HEK293T (cell line): ENCODE measurements around the gene DDIT4.
"Not testable (repeated sequence)": the region's sequence is repeated elsewhere in the genome, so short reads cannot be mapped to it uniquely, and the experiment has no call there.

Experiments
- CTCF ChIA-PET: fragments of 350-600 bp; formaldehyde crosslinking; extraction: SDS; loops from one replicate; lab custom pipeline; 2021; ENCODE audit warnings: antibody characterized with exemption, inconsistent platforms; lab: Yijun Ruan, JAX
- POLR2A ChIA-PET: fragments of 350-600 bp; formaldehyde crosslinking; extraction: SDS; loops from one replicate; lab custom pipeline; 2020; ENCODE audit warnings: antibody characterized with exemption, inconsistent platforms; lab: Yijun Ruan, JAX
- DNase-seq: peaks from one replicate; pipeline ENCODE4 v3.0.0; 2012; ENCODE audit warnings: mixed read lengths; ENCODE audit errors: extremely low spot score
- ARNT ChIP-seq: fragments of 450-650 bp; IDR thresholded peaks from 2 replicates; pipeline ENCODE4 v1.6.1; 2017; ENCODE audit warnings: mild to moderate bottlenecking
- BHLHE40 ChIP-seq: fragments of 450-650 bp; IDR thresholded peaks from 2 replicates; pipeline ENCODE4 v1.6.1; 2016; ENCODE audit warnings: mild to moderate bottlenecking, moderate library complexity, borderline replicate concordance
- CTBP1 ChIP-seq: fragments of 450-650 bp; IDR thresholded peaks from 2 replicates; pipeline ENCODE4 v1.6.1; 2016; ENCODE audit warnings: borderline replicate concordance
- ELF4 ChIP-seq: fragments of 450-650 bp; IDR thresholded peaks from 2 replicates; pipeline ENCODE4 v1.6.1; 2017; ENCODE audit warnings: antibody characterized with exemption
- FOXA1 ChIP-seq: fragments of 450-650 bp; IDR thresholded peaks from 2 replicates; pipeline ENCODE4 v1.6.1; 2016; ENCODE audit warnings: mild to moderate bottlenecking
- FOXK2 ChIP-seq: fragments of 450-650 bp; IDR thresholded peaks from 2 replicates; pipeline ENCODE4 v1.6.1; 2016; ENCODE audit warnings: mild to moderate bottlenecking
- FOXM1 ChIP-seq: fragments of 450-650 bp; IDR thresholded peaks from 2 replicates; pipeline ENCODE4 v1.6.1; 2017; ENCODE audit warnings: mild to moderate bottlenecking, borderline replicate concordance
- HDGF ChIP-seq: fragments of 450-650 bp; IDR thresholded peaks from 2 replicates; pipeline ENCODE4 v1.6.1; 2017; ENCODE audit warnings: antibody characterized with exemption, borderline replicate concordance
- L3MBTL2 ChIP-seq: fragments of 450-650 bp; conservative IDR thresholded peaks from 2 replicates; pipeline ENCODE4 v1.6.1; 2016; ENCODE audit warnings: mild to moderate bottlenecking
- LEF1 ChIP-seq: fragments of 450-650 bp; IDR thresholded peaks from 2 replicates; pipeline ENCODE4 v1.6.1; 2017; ENCODE audit warnings: mild to moderate bottlenecking, borderline replicate concordance
- NFRKB ChIP-seq: fragments of 450-650 bp; IDR thresholded peaks from 2 replicates; pipeline ENCODE4 v1.6.1; 2016; ENCODE audit warnings: mild to moderate bottlenecking, moderate library complexity
- PKNOX1 ChIP-seq: fragments of 450-650 bp; IDR thresholded peaks from 2 replicates; pipeline ENCODE4 v1.6.1; 2016
- SP1 ChIP-seq: fragments of 450-650 bp; IDR thresholded peaks from 2 replicates; pipeline ENCODE4 v1.6.1; 2017
- SUZ12 ChIP-seq: fragments of 450-650 bp; IDR thresholded peaks from 2 replicates; pipeline ENCODE4 v1.6.1; 2016; ENCODE audit warnings: mild to moderate bottlenecking
- TARDBP ChIP-seq: fragments of 450-650 bp; IDR thresholded peaks from 2 replicates; pipeline ENCODE4 v1.6.1; 2016
- ZNF384 ChIP-seq: fragments of 450-650 bp; IDR thresholded peaks from 2 replicates; pipeline ENCODE4 v1.6.1; 2016

DDIT4 gene

GRCh38 chr10:72283131-72283530, 9.4 kb downstream of the DDIT4 start:
- ChIA-PET POLR2A (interaction anchor here (0.7 to 12.9 kb wide), 4 partner anchors 8 to 41 kb away, joined by 3 to 517 read pairs (median 6); partner anchors contain the start of gene DDIT4), CTCF (interaction anchor here (0.5 kb wide), 1 partner anchor 42 kb away, joined by 3 read pairs; no protein-coding TSS in a partner anchor)

GRCh38 chr10:72285972-72286521, 12.3 kb downstream of the DDIT4 start:
- ChIA-PET CTCF (no interaction called here), POLR2A (interaction anchor here (0.9 to 1.4 kb wide), 3 partner anchors 9 to 13 kb away, joined by 5 to 7 read pairs (median 5); no protein-coding TSS in a partner anchor)
- no peak for DNase-seq
- no peak for TF ChIP-seq BHLHE40
- no peak for TF ChIP-seq FOXA1
- TF ChIP-seq FOXK2 = no peak
- no peak for TF ChIP-seq HDGF
- no peak for TF ChIP-seq TARDBP
- no peak for TF ChIP-seq PKNOX1
- TF ChIP-seq FOXM1 = no peak
- TF ChIP-seq SP1 = no peak
- no peak for TF ChIP-seq NFRKB
- no peak for TF ChIP-seq ZNF384
- TF ChIP-seq LEF1 = no peak
- no peak for TF ChIP-seq ARNT
- TF ChIP-seq SUZ12 = no peak
- no peak for TF ChIP-seq CTBP1
- TF ChIP-seq ELF4 = no peak
- no peak for TF ChIP-seq L3MBTL2

More at GRCh38 chr10:72283131-72283530, 9.4 kb downstream of the DDIT4 start:
- TF ChIP-seq SP1 (no peak), NFRKB (no peak), CTBP1 (no peak), ZNF384 (no peak), HDGF (no peak), TARDBP (no peak), SUZ12 (no peak)
- no peak for DNase-seq

GRCh38 chr10:72291019-72291532, 17.4 kb downstream of the DDIT4 start:
- POLR2A ChIA-PET = interaction anchor here (0.7 to 4.8 kb wide), 4 partner anchors 15 to 36 kb away, joined by 3 to 26 read pairs (median 6); partner anchors contain the start of gene DDIT4
- TF ChIP-seq BHLHE40 = no peak
- no peak for TF ChIP-seq ARNT
- no peak for TF ChIP-seq NFRKB
- TF ChIP-seq L3MBTL2 = no peak
- TF ChIP-seq ZNF384 = no peak
- no peak for TF ChIP-seq SUZ12
- no peak for TF ChIP-seq FOXM1
- no peak for TF ChIP-seq HDGF
- TF ChIP-seq TARDBP = no peak
- TF ChIP-seq SP1 = no peak
- TF ChIP-seq FOXA1 = no peak
- no peak for TF ChIP-seq ELF4
- no peak for DNase-seq
- CTCF ChIA-PET = no interaction called here

- DNase-seq = no peak
These were observed 18.5 kb downstream of the DDIT4 start for GRCh38 chr10:72292223-72292691.

GRCh38 chr10:72295330-72295910, 21.7 kb downstream of the DDIT4 start:
- POLR2A ChIA-PET = interaction anchor here (1.6 kb wide), 1 partner anchor 18 kb away, joined by 5 read pairs; no protein-coding TSS in a partner anchor
- CTCF ChIA-PET = no interaction called here

More at GRCh38 chr10:72292223-72292691, 18.5 kb downstream of the DDIT4 start:
- CTCF ChIA-PET = interaction anchor here (0.7 kb wide), 1 partner anchor 844 kb away, joined by 3 read pairs; no protein-coding TSS in a partner anchor
- POLR2A ChIA-PET = interaction anchor here (0.8 to 4.8 kb wide), 7 partner anchors 11 to 28 kb away, joined by 3 to 26 read pairs (median 4); partner anchors contain the start of gene DDIT4
- TF ChIP-seq NFRKB (no peak), ARNT (no peak), LEF1 (no peak), FOXK2 (no peak), HDGF (no peak), SUZ12 (no peak)

DNA sequence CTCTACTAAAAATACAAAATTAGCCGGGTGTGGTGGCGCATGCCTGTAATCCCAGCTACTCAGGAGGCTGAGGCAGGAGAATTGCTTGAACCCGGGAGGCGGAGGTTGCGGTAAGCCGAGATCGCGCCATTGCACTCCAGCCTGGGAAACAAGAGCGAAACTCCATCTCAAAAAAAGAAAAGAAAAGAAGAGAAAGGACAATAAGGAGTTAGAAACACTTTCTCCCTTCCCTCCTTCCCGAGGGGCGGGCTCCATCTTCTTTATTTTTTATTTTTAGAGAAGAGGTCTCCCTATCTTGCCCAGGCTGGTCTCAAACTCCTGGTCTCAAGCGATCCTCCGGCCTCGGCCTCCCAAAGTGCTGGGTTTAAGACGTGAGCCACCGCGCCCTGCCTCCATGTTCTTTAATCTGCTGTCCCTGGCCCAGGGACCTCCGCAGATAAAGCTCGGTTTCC, 23.1 kb downstream of the DDIT4 start:
- POLR2A ChIA-PET = interaction anchor here (0.8 to 3.1 kb wide), 7 partner anchors 18 to 35 kb away, joined by 3 to 27 read pairs (median 4); partner anchors contain the start of gene DDIT4
- CTCF ChIA-PET, DNase-seq: not testable (repeated sequence)

More at GRCh38 chr10:72295330-72295910, 21.7 kb downstream of the DDIT4 start:
- no peak for TF ChIP-seq ZNF384
- no peak for TF ChIP-seq HDGF
- TF ChIP-seq FOXK2 = no peak
- TF ChIP-seq L3MBTL2 = no peak
- no peak for TF ChIP-seq ELF4
- TF ChIP-seq FOXA1 = no peak
- TF ChIP-seq CTBP1 = no peak
- no peak for TF ChIP-seq SUZ12
- TF ChIP-seq SP1 = no peak
- no peak for TF ChIP-seq PKNOX1
- TF ChIP-seq NFRKB = no peak
- no peak for TF ChIP-seq FOXM1
- TF ChIP-seq LEF1 = no peak
- no peak for TF ChIP-seq BHLHE40
- TF ChIP-seq ARNT = no peak
- no peak for DNase-seq
